ENCODE measurements around the gene SH3GLB2. TPM values are rescaled to one million over a fixed set of nuclear protein-coding genes. Genes with fewer than 3 reads are reported as not detected.
"Not testable (repeated sequence)": the region's sequence is repeated elsewhere in the genome, so short reads cannot be mapped to it uniquely, and the experiment has no call there.

The SH3GLB2 gene
- total RNA-seq, 1 donor from 2014 or later, result 113 TPM

GRCh38 chr9:128972956-128973355 is 55.2 kb downstream of the SH3GLB2 start:
- no peaks in the 10 kb centered on the region for H3K4me1 Mint-ChIP-seq (ENCODE audit: unreplicated experiment)
- no peak overlapping the region for H3K27ac Mint-ChIP-seq (ENCODE audit: unreplicated experiment)
- no peak overlapping the region for H3K4me3 Mint-ChIP-seq (ENCODE audit: unreplicated experiment)
- no peak for TF ChIP-seq CTCF (IDR thresholded peaks at IDR 0.05)
- no peaks in the 10 kb centered on the region for H3K27me3 Mint-ChIP-seq (ENCODE audit: unreplicated experiment)
- no peaks in the 10 kb centered on the region for H3K9me3 Mint-ChIP-seq (ENCODE audit: unreplicated experiment)
- H3K36me3 Mint-ChIP-seq (ENCODE audit: unreplicated experiment), result peaks cover 35% of the 10 kb centered on the region
- DNase-seq (ENCODE audit: extremely low spot score, unreplicated experiment), result no peak

DNA sequence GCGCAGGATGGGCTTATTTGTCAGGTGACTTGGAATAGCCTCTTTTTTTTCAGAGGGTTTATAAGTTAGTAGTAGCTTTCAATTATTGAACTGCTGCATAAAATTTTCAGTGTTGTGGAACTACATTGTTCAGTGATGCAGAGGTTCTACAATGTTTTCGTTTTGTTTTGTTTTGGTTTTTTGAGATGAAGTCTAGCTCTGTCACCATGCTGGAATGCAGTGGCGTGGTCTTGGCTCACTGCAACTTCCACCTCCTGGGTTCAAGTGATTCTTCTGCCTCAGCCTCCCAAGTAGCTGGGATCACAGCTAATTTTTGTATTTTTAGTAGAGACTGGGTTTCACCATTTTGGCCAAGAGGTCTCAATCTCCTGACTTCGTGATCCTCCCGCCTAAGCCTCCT is 58.6 kb downstream of the SH3GLB2 start:
- H3K27ac Mint-ChIP-seq (ENCODE audit: unreplicated experiment), result no peak overlapping the region
- no peaks in the 10 kb centered on the region for H3K4me1 Mint-ChIP-seq (ENCODE audit: unreplicated experiment)

DNA sequence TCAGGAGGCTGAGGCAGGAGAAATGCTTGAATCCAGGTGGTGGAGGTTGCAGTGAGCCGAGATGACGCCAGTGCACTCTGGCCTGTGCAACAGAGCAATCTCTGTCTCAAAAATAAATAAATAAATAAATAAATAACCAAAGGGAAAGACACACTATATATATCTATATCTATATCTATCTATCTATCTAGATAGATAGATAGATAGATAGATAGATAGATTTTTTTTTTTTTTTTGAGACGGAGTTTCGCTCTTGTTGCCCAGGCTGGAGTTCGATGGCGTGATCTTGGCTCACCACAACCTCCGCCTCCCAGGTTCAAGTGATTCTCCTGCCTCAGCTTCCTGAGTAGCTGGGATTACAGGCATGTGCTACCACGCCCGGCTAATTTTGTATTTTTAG is 66.7 kb downstream of the SH3GLB2 start:
- H3K27ac Mint-ChIP-seq (ENCODE audit: unreplicated experiment); H3K9me3 Mint-ChIP-seq (ENCODE audit: unreplicated experiment); H3K4me1 Mint-ChIP-seq (ENCODE audit: unreplicated experiment); H3K4me3 Mint-ChIP-seq (ENCODE audit: unreplicated experiment); DNase-seq (ENCODE audit: extremely low spot score, unreplicated experiment); H3K27me3 Mint-ChIP-seq (ENCODE audit: unreplicated experiment): not testable (repeated sequence)
- peaks cover 24% of the 10 kb centered on the region for H3K36me3 Mint-ChIP-seq (ENCODE audit: unreplicated experiment)

More for the DNA sequence above, 58.6 kb downstream of the SH3GLB2 start:
- no peak for TF ChIP-seq CTCF (IDR thresholded peaks at IDR 0.05)
- Mint-ChIP-seq H3K4me3 (ENCODE audit: unreplicated experiment) (no peak overlapping the region), H3K27me3 (ENCODE audit: unreplicated experiment) (no peaks in the 10 kb centered on the region), H3K36me3 (ENCODE audit: unreplicated experiment) (peaks cover 36% of the 10 kb centered on the region), H3K9me3 (ENCODE audit: unreplicated experiment) (no peaks in the 10 kb centered on the region)
- DNase-seq (ENCODE audit: extremely low spot score, unreplicated experiment), result no peak

Other genes starting within 250 kb of the SH3GLB2 start
- gene TBC1D13, start 241.1 kb downstream of the SH3GLB2 start, total RNA-seq, result 32.8 and 33.3 TPM in 2 replicates
- gene ENDOG, start 209.8 kb downstream of the SH3GLB2 start, total RNA-seq, result 24.4 and 29.3 TPM in 2 replicates
- 34.8 and 36.7 TPM in 2 replicates for gene SPOUT1, start 198.5 kb downstream of the SH3GLB2 start, total RNA-seq
- gene KYAT1, start 146.4 kb downstream of the SH3GLB2 start, total RNA-seq, result 5.3 and 6.5 TPM in 2 replicates
- 39.5 and 42.8 TPM in 2 replicates for gene LRRC8A, start 146.2 kb downstream of the SH3GLB2 start, total RNA-seq
- gene PHYHD1, start 107.3 kb downstream of the SH3GLB2 start, total RNA-seq, result 4.6 and 6.0 TPM in 2 replicates
- gene DOLK, start 80.7 kb downstream of the SH3GLB2 start, total RNA-seq, result 27.4 and 30.5 TPM in 2 replicates
- 44.5 and 49.0 TPM in 2 replicates for gene NUP188, start 80.6 kb downstream of the SH3GLB2 start, total RNA-seq
- 27.5 and 29.9 TPM in 2 replicates for gene MIGA2, start 8.3 kb upstream of the SH3GLB2 start, total RNA-seq
- 13.3 and 19.3 TPM in 2 replicates for gene DOLPP1, start 52.8 kb upstream of the SH3GLB2 start, total RNA-seq
- 55.1 and 55.5 TPM in 2 replicates for gene CRAT, start 82.5 kb upstream of the SH3GLB2 start, total RNA-seq
- gene PTPA, start 83.1 kb upstream of the SH3GLB2 start, total RNA-seq, result 140 and 150 TPM in 2 replicates
- 60.8 and 63.0 TPM in 2 replicates for gene IER5L, start 149.9 kb upstream of the SH3GLB2 start, total RNA-seq

Measured in osteocyte (in vitro differentiated cells).